GM18868 (cell line): ENCODE measurements around the gene ZBTB17.
"Not testable (repeated sequence)": the region's sequence is repeated elsewhere in the genome, so short reads cannot be mapped to it uniquely, and the experiment has no call there.

Experiments used
- ATAC-seq: cut with Tn5 transposase; IDR thresholded peaks from one replicate; pipeline ENCODE4 v1.9.1; 2021; ENCODE audit warnings: mild to moderate bottlenecking, moderate library complexity; ENCODE audit not compliant: unreplicated experiment

Gene ZBTB17

GRCh38 chr1:16012590-16013219 is 36.8 kb upstream of the ZBTB17 start:
- ATAC-seq: no peak

GRCh38 chr1:16011936-16012589 is 36.2 kb upstream of the ZBTB17 start:
- ATAC-seq: no peak

- ATAC-seq: no peak
Observed at GRCh38 chr1:16010837-16011236, 34.9 kb upstream of the ZBTB17 start.

GRCh38 chr1:16009678-16010077 is 33.8 kb upstream of the ZBTB17 start:
- ATAC-seq: no peak

- no peak for ATAC-seq
Observed at GRCh38 chr1:16009030-16009460, 33.1 kb upstream of the ZBTB17 start.

GRCh38 chr1:16007671-16008341 is 31.9 kb upstream of the ZBTB17 start:
- no peak for ATAC-seq

GRCh38 chr1:16006552-16007485 is 30.9 kb upstream of the ZBTB17 start:
- no peak for ATAC-seq

- ATAC-seq: no peak
Observed at GRCh38 chr1:16006010-16006409, 30.1 kb upstream of the ZBTB17 start.

- ATAC-seq: no peak
Observed at GRCh38 chr1:16005597-16005996, 29.7 kb upstream of the ZBTB17 start.

- not testable (repeated sequence) for ATAC-seq
Observed at GRCh38 chr1:16001274-16001673, 25.4 kb upstream of the ZBTB17 start.

- ATAC-seq: no peak
Observed at GRCh38 chr1:15998929-15999328, 23.0 kb upstream of the ZBTB17 start.

- no peak for ATAC-seq
Observed at GRCh38 chr1:15997637-15998280, 21.9 kb upstream of the ZBTB17 start.

- no peak for ATAC-seq
Observed at GRCh38 chr1:15997076-15997585, 21.2 kb upstream of the ZBTB17 start.

- no peak for ATAC-seq
Observed at GRCh38 chr1:15994590-15995351, 18.9 kb upstream of the ZBTB17 start.

- ATAC-seq: no peak
Observed at GRCh38 chr1:15994081-15994480, 18.2 kb upstream of the ZBTB17 start.

GRCh38 chr1:15993666-15994065 is 17.8 kb upstream of the ZBTB17 start:
- ATAC-seq: no peak

- ATAC-seq: no peak
Observed at GRCh38 chr1:15992582-15993500, 16.9 kb upstream of the ZBTB17 start.

- no peak for ATAC-seq
Observed at GRCh38 chr1:15992187-15992553, 16.3 kb upstream of the ZBTB17 start.
